ENCODE data around the gene RELA.
"Not testable (repeated sequence)": the region's sequence is repeated elsewhere in the genome, so short reads cannot be mapped to it uniquely, and the experiment has no call there.

RELA gene

GRCh38 chr11:65696802-65697552 lies 34.3 kb upstream of the RELA start:
- Mint-ChIP-seq H3K36me3 (ENCODE audit: insufficient read depth) (no peaks in the 10 kb centered on the region), H3K27me3 (peaks cover 0 to 11% of the 10 kb centered on the region in 2 donors), H3K27ac (no peak overlapping the region), H3K9me3 (no peaks in the 10 kb centered on the region), H3K4me1 (ENCODE audit: low read depth in 2 of 2) (no peaks in the 10 kb centered on the region), H3K4me3 (no peak overlapping the region)
- ATAC-seq (replicated peaks): no peak
- no peak for DNase-seq

DNA sequence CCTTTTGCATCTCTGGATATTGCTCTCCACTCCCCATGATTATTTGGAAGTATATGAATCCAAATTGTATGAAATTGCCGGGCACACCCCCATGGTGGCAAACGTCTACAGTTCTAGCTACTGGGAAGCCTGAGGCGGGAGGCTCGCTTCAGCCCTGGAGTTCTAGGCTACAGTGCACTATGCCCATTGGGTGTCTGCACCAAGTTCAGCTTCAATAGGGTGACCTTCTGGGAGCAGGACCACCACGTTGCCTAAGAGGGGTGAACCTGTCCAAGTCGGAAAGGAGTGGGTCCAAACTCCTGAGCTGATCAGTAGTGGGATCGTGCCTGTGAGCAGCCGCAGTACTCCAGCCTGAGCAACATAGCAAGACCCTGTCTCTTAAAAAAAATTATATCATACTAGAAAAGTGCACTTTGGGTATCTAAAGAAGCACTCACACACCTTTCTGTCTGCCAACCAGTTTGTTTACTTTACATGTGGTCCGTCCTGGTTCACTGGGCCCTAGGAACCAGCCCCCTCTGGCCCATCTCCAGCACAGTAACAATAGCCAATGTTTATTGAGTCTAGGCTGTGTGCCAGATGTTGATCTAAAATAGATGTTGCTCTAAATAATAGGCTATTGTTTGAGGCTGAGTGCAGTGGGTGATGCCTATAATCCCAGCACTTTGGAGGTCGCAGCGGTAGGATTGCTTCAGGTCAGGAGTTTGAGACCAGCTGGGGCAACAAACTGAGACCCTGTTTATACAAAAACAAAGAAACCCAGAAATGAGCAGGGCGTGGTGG lies 32.9 kb upstream of the RELA start:
- Mint-ChIP-seq H3K27me3 (peaks cover 0 to 11% of the 10 kb centered on the region in 2 donors), H3K27ac (no peak overlapping the region), H3K9me3 (no peaks in the 10 kb centered on the region), H3K4me1 (ENCODE audit: low read depth in 2 of 2) (no peaks in the 10 kb centered on the region), H3K36me3 (ENCODE audit: insufficient read depth) (no peaks in the 10 kb centered on the region), H3K4me3 (no peak overlapping the region)
- ATAC-seq (replicated peaks) (no peak), DNase-seq (no peak)

- H3K4me1 Mint-ChIP-seq (ENCODE audit: low read depth in 2 of 2): no peaks in the 10 kb centered on the region
- no peaks in the 10 kb centered on the region for H3K27me3 Mint-ChIP-seq
- no peak overlapping the region for H3K27ac Mint-ChIP-seq
- no peak for ATAC-seq (replicated peaks)
- H3K36me3 Mint-ChIP-seq (ENCODE audit: insufficient read depth): no peaks in the 10 kb centered on the region
- no peak overlapping the region for H3K4me3 Mint-ChIP-seq
- DNase-seq: no peak
- H3K9me3 Mint-ChIP-seq: no peaks in the 10 kb centered on the region
These were observed 29.7 kb upstream of the RELA start for GRCh38 chr11:65692367-65692766.

- H3K4me3 Mint-ChIP-seq; H3K27me3 Mint-ChIP-seq; H3K9me3 Mint-ChIP-seq; H3K27ac Mint-ChIP-seq; H3K4me1 Mint-ChIP-seq (ENCODE audit: low read depth in 2 of 2); ATAC-seq (replicated peaks); DNase-seq; H3K36me3 Mint-ChIP-seq (ENCODE audit: insufficient read depth): not testable (repeated sequence)
These were observed 29.1 kb upstream of the RELA start for GRCh38 chr11:65691847-65692246.

- Mint-ChIP-seq H3K36me3 (ENCODE audit: insufficient read depth) (no peaks in the 10 kb centered on the region), H3K27me3 (peaks cover 6 to 18% of the 10 kb centered on the region in 2 donors), H3K4me3 (no peak overlapping the region), H3K9me3 (no peaks in the 10 kb centered on the region), H3K27ac (no peak overlapping the region), H3K4me1 (ENCODE audit: low read depth in 2 of 2) (no peaks in the 10 kb centered on the region)
- DNase-seq (no peak), ATAC-seq (replicated peaks) (no peak)
These were observed 23.3 kb upstream of the RELA start for GRCh38 chr11:65685981-65686380.

- not testable (repeated sequence) for H3K4me3 Mint-ChIP-seq; DNase-seq; H3K27ac Mint-ChIP-seq; ATAC-seq (replicated peaks); H3K4me1 Mint-ChIP-seq (ENCODE audit: low read depth in 2 of 2); H3K36me3 Mint-ChIP-seq (ENCODE audit: insufficient read depth); H3K9me3 Mint-ChIP-seq
- peaks cover 6 to 18% of the 10 kb centered on the region in 2 donors for H3K27me3 Mint-ChIP-seq
These were observed 20.8 kb upstream of the RELA start for GRCh38 chr11:65683480-65683879.

GRCh38 chr11:65680192-65680743 lies 17.6 kb upstream of the RELA start:
- H3K27me3 Mint-ChIP-seq: peaks cover 6 to 18% of the 10 kb centered on the region in 2 donors
- ATAC-seq (replicated peaks) (no peak), DNase-seq (no peak)
- H3K27ac Mint-ChIP-seq: no peak overlapping the region
- no peaks in the 10 kb centered on the region for H3K9me3 Mint-ChIP-seq
- no peaks in the 10 kb centered on the region for H3K4me1 Mint-ChIP-seq (ENCODE audit: low read depth in 2 of 2)
- H3K36me3 Mint-ChIP-seq (ENCODE audit: insufficient read depth): no peaks in the 10 kb centered on the region
- H3K4me3 Mint-ChIP-seq: no peak overlapping the region

GRCh38 chr11:65672982-65673381 lies 10.3 kb upstream of the RELA start:
- DNase-seq: no peak
- no peak overlapping the region for H3K27ac Mint-ChIP-seq
- no peaks in the 10 kb centered on the region for H3K36me3 Mint-ChIP-seq (ENCODE audit: insufficient read depth)
- H3K9me3 Mint-ChIP-seq: no peaks in the 10 kb centered on the region
- no peak overlapping the region for H3K4me3 Mint-ChIP-seq
- H3K4me1 Mint-ChIP-seq (ENCODE audit: low read depth in 2 of 2): no peaks in the 10 kb centered on the region
- H3K27me3 Mint-ChIP-seq: no peaks in the 10 kb centered on the region
- ATAC-seq (replicated peaks): no peak

DNA sequence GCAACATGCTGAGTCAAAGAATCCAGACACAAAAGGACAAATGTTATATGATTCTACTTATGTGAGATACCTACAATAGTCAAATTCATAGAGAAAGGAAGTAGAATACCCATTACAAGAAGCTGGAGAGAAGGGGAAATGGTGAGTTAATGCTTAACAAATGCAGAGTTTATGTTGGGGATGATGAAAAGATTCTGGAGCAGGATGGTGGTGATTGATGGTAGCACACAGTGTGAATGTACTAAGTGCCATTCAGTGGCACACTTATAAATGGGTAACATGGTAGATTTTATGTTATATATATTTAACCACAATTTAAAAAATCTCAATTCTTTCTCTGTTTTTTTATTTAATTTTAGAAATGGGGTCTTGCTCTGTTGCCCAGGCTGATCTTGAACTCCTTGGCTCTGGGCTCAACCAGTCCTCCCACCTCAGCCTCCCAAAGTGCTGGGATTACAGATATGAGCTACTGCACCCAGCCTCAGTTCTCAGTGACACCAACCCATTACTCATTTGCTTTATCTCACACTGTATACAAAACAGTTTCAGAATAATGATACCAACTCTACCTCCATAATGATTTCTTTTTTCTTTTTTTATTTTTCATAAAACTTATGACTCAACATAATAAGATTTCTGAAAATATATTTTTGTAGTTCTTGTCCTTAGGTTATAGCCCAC lies 9.6 kb upstream of the RELA start:
- H3K27ac Mint-ChIP-seq: no peak overlapping the region
- DNase-seq (no peak), ATAC-seq (replicated peaks) (no peak)
- no peaks in the 10 kb centered on the region for H3K4me1 Mint-ChIP-seq (ENCODE audit: low read depth in 2 of 2)
- no peaks in the 10 kb centered on the region for H3K36me3 Mint-ChIP-seq (ENCODE audit: insufficient read depth)
- no peaks in the 10 kb centered on the region for H3K27me3 Mint-ChIP-seq
- no peak overlapping the region for H3K4me3 Mint-ChIP-seq
- no peaks in the 10 kb centered on the region for H3K9me3 Mint-ChIP-seq

DNA sequence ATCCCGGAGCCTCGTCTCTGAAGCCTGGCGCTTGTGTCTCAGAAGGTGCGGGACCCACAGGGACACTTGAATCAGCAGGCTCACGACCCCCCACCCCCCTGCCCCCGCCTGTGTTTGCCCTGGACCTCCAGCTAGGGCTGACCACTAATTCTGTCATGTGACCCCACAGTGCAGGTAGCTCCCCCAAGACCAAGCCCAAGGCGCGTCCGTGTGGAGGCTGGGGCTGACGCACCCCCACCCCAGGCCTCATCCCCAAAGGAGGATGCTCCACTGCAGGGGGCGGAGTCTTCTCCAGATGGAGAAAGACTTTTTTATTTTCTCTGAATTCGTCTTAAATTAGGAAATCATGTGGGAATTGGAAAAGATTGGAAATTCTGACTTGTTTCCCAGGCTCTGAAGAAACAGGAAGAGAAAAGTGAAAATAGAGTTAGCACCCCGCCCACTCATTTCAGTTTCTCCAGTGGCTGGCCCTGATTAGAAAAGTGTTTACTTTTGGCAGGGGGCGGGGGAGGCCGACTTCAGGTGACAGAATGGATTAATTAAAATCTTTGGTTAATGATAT lies 1.0 kb upstream of the RELA start:
- DNase-seq (peak in 1 of 3 experiments; percentile 26), ATAC-seq (replicated peaks) (no peak)
- H3K4me1 Mint-ChIP-seq (ENCODE audit: low read depth in 2 of 2): peaks cover 24 to 27% of the 10 kb centered on the region in 2 donors
- H3K36me3 Mint-ChIP-seq (ENCODE audit: insufficient read depth): peaks cover 48% of the 10 kb centered on the region
- no peaks in the 10 kb centered on the region for H3K9me3 Mint-ChIP-seq
- peak overlapping the region; percentile 94 to 95 for H3K27ac Mint-ChIP-seq
- peak overlapping the region; percentile 89 to 91 for H3K4me3 Mint-ChIP-seq
- H3K27me3 Mint-ChIP-seq: no peaks in the 10 kb centered on the region

GRCh38 chr11:65662247-65662798 lies 393 bp downstream of the RELA start:
- ATAC-seq (replicated peaks) (no peak), DNase-seq (peak in 1 of 3 experiments; percentile 6)
- H3K27me3 Mint-ChIP-seq: no peaks in the 10 kb centered on the region
- H3K9me3 Mint-ChIP-seq: no peaks in the 10 kb centered on the region
- H3K4me3 Mint-ChIP-seq: peak overlapping the region; percentile 78 to 79
- peaks cover 26 to 33% of the 10 kb centered on the region in 2 donors for H3K4me1 Mint-ChIP-seq (ENCODE audit: low read depth in 2 of 2)
- peak overlapping the region; percentile 84 to 85 for H3K27ac Mint-ChIP-seq
- H3K36me3 Mint-ChIP-seq (ENCODE audit: insufficient read depth): peaks cover 62% of the 10 kb centered on the region

GRCh38 chr11:65661599-65662246 lies 993 bp downstream of the RELA start:
- no peaks in the 10 kb centered on the region for H3K9me3 Mint-ChIP-seq
- peaks cover 28 to 35% of the 10 kb centered on the region in 2 donors for H3K4me1 Mint-ChIP-seq (ENCODE audit: low read depth in 2 of 2)
- peak overlapping the region; percentile 84 to 85 for H3K27ac Mint-ChIP-seq
- peaks cover 68% of the 10 kb centered on the region for H3K36me3 Mint-ChIP-seq (ENCODE audit: insufficient read depth)
- H3K4me3 Mint-ChIP-seq: peak overlapping the region; percentile 78 to 79
- peak in 1 of 3 experiments; percentile 7 for DNase-seq
- ATAC-seq (replicated peaks): no peak
- H3K27me3 Mint-ChIP-seq: no peaks in the 10 kb centered on the region
